ENCODE measurements around the gene IREB2. TPM values are rescaled to one million over a fixed set of nuclear protein-coding genes. Genes with fewer than 3 reads are reported as not detected.

IREB2 gene
- total and polyA plus RNA-seq, 2 donors (not counting 3 experiments of a cell fraction or from before 2014, with no cell fraction given): 12.7 to 51.4 TPM

GRCh38 chr15:78399091-78399490 is 38.9 kb upstream of the IREB2 start:
- FAIRE-seq: no peak
- no peaks in the 10 kb centered on the region for H4K20me1 ChIP-seq (replicated peaks; ENCODE audit: control insufficient read depth, extremely low read depth, insufficient read depth, low read length)
- POLR2A ChIA-PET: no interaction called here

More at GRCh38 chr15:78399091-78399490, 38.9 kb upstream of the IREB2 start:
- no peak for TF ChIP-seq MAX (IDR thresholded peaks at IDR 0.05; ENCODE audit: insufficient read depth, insufficient read length)
- TF ChIP-seq, protein P1, sequence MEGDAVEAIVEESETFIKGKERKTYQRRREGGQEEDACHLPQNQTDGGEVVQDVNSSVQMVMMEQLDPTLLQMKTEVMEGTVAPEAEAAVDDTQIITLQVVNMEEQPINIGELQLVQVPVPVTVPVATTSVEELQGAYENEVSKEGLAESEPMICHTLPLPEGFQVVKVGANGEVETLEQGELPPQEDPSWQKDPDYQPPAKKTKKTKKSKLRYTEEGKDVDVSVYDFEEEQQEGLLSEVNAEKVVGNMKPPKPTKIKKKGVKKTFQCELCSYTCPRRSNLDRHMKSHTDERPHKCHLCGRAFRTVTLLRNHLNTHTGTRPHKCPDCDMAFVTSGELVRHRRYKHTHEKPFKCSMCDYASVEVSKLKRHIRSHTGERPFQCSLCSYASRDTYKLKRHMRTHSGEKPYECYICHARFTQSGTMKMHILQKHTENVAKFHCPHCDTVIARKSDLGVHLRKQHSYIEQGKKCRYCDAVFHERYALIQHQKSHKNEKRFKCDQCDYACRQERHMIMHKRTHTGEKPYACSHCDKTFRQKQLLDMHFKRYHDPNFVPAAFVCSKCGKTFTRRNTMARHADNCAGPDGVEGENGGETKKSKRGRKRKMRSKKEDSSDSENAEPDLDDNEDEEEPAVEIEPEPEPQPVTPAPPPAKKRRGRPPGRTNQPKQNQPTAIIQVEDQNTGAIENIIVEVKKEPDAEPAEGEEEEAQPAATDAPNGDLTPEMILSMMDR (IDR thresholded peaks at IDR 0.05; ENCODE audit: extremely low read depth in 1 of 2, insufficient read depth in 1 of 2, low read depth in 1 of 2, low read length in 2 of 2): no peak
- TF ChIP-seq MYC (IDR thresholded peaks at IDR 0.05; ENCODE audit: low read depth, low read length): no peak
- TF ChIP-seq GATA2 (IDR thresholded peaks at IDR 0.05; ENCODE audit: insufficient read depth, insufficient read length, low read depth, low read length): no peak
- no peak for TF ChIP-seq EZH2 (IDR thresholded peaks at IDR 0.05; ENCODE audit: borderline replicate concordance, low read depth, low read length, severe bottlenecking)
- TF ChIP-seq JUN (IDR thresholded peaks at IDR 0.05; ENCODE audit: borderline replicate concordance, insufficient read depth, insufficient read length, low read depth): no peak
- no peaks in the 10 kb centered on the region for H3K9me1 ChIP-seq (replicated peaks; ENCODE audit: control insufficient read depth, extremely low read depth, insufficient read depth, low read length)
- intact Hi-C loops (cut with micrococcal nuclease) (no loop called here), dilution Hi-C loops (cut with MboI; ENCODE audit: extremely low pct_ligation_motif_present, low sequenced_read_pairs) (no loop called here)
- H3K4me2 ChIP-seq (ENCODE audit: insufficient read depth, low read length): no peak overlapping the region
- no TSS peak for BruUV-seq (replicated peaks)
- H2AFZ ChIP-seq (ENCODE audit: low read depth, low read length): no peak overlapping the region
- no peak for DNase-seq (ENCODE audit: low read depth, low spot score)
- H3K4me1 ChIP-seq (ENCODE audit: control insufficient read depth, extremely low read depth, insufficient read depth, low read length): no peaks in the 10 kb centered on the region
- CTCF ChIA-PET: interaction anchor here (1.2 to 1.9 kb wide), 3 partner anchors 13 to 120 kb away, joined by 3 to 7 read pairs (median 7); no protein-coding TSS in a partner anchor
- peaks cover 0 to 11% of the 10 kb centered on the region in 2 experiments for H3K27me3 ChIP-seq (ENCODE audit: control insufficient read depth in 2 of 2, insufficient read depth in 2 of 2, low read length in 2 of 2)
- no peak overlapping the region for H3K9ac ChIP-seq (replicated peaks; ENCODE audit: extremely low read depth, insufficient read depth, low read length)
- H3K27ac ChIP-seq (ENCODE audit: insufficient read depth, low read depth, low read length): no peak overlapping the region
- H3K4me3 ChIP-seq (replicated peaks in 1 of 3; ENCODE audit: insufficient read depth in 1 of 3, low read depth in 1 of 3, low read length in 3 of 3): no peak overlapping the region
- H3K79me2 ChIP-seq (ENCODE audit: control insufficient read depth, insufficient read depth, low read length): no peaks in the 10 kb centered on the region
- no peaks in the 10 kb centered on the region for H3K36me3 ChIP-seq (ENCODE audit: control insufficient read depth in 2 of 2, extremely low read depth in 1 of 2, insufficient read depth in 2 of 2, low read length in 2 of 2)
- no peaks in the 10 kb centered on the region for H3K9me3 ChIP-seq (replicated peaks; ENCODE audit: control insufficient read depth, insufficient read depth, low read length)

Data from endothelial cell of umbilical vein (primary cell).